Upper lobe of right lung (tissue), 1 donor: Measurements from ENCODE around the gene RAB31. TPM values are rescaled to one million over a fixed set of nuclear protein-coding genes. Genes with fewer than 3 reads are reported as not detected.
A peak's percentile ranks its signal among the peaks of the same experiment; 100 is the strongest.

Source experiments
- ATAC-seq: fragments of 200-7000 bp; cut with Tn5 transposase; one replicate; pipeline ENCODE4 v1.9.1; 2020; ENCODE audit warnings: mild to moderate bottlenecking, moderate library complexity
- DNase-seq: peaks from one replicate; pipeline ENCODE4 v3.0.0-alpha.2; 2020
- H3K27ac ChIP-seq: fragments of 200-600 bp; one replicate; pipeline ENCODE4 v1.8.0; 2022
- H3K27me3 ChIP-seq: fragments of 200-600 bp; one replicate; pipeline ENCODE4 v1.8.0; 2022; ENCODE audit warnings: mild to moderate bottlenecking
- H3K36me3 ChIP-seq: fragments of 200-600 bp; one replicate; pipeline ENCODE4 v1.8.0; 2022
- H3K4me1 ChIP-seq: fragments of 200-600 bp; one replicate; pipeline ENCODE4 v1.8.0; 2022
- H3K4me3 ChIP-seq: fragments of 200-600 bp; one replicate; pipeline ENCODE4 v1.8.0; 2022; ENCODE audit warnings: mild to moderate bottlenecking
- H3K9me3 ChIP-seq: fragments of 200-600 bp; one replicate; pipeline ENCODE4 v1.8.0; 2022
- CTCF ChIP-seq: fragments of 200-600 bp; IDR thresholded peaks from one replicate; pipeline ENCODE4 v1.8.0; 2022; ENCODE audit warnings: antibody characterized with exemption
- intact Hi-C: fragments of 100-400 bp; cut with DNase I; formaldehyde crosslinking; loops from one replicate; pipeline ENCODE4 v1.11.0; 2022
- total RNA-seq: library from RNA; stranded (reverse); fragmentation: NEBNext Ultra II Directional; extraction: Animal tissue kit (Norgen Biotek cat#: 25700); gene quantifications from one replicate; pipeline ENCODE4 v1.2.1, GENCODE V29; 2021
- donor health status: DM: no; HTN: yes; CAD: no; lungs with severe emphysema.

The RAB31 gene
- total RNA-seq, 1 donor from 2014 or later: 137 TPM

DNA sequence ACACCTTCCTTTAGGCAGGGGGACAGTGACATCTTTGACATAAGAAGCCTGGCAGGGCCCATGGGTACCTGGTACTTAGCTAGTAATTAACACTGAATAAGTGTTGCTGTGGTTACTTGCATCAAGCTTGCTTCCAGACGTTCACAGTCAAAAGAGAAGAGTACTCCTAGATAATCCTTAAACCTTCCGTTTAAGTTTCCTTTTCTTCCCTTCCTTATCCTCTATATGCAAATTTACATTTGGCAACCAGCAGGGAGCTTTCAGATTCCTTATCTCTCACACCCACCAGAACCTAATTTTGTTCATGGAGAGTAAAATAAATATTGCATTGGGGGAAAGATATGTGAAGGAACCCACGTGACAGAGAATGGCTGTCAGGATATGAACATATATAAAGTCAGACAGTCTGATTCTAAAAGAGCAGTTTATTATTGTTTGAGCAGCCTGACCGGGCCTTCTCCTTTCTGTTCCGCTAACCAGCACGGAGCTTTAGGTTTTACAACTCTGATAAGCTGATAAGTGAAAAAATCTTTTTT, 7.8 kb upstream of the RAB31 start:
- no peak for TF ChIP-seq CTCF
- intact Hi-C loops: no loop called here
- Histone ChIP-seq H3K27me3 (no peaks in the 10 kb centered on the region), H3K9me3 (no peaks in the 10 kb centered on the region), H3K4me1 (peaks cover 6% of the 10 kb centered on the region), H3K27ac (no peak overlapping the region), H3K36me3 (no peaks in the 10 kb centered on the region), H3K4me3 (no peak overlapping the region)
- no peak for DNase-seq
- no peak for ATAC-seq

DNA sequence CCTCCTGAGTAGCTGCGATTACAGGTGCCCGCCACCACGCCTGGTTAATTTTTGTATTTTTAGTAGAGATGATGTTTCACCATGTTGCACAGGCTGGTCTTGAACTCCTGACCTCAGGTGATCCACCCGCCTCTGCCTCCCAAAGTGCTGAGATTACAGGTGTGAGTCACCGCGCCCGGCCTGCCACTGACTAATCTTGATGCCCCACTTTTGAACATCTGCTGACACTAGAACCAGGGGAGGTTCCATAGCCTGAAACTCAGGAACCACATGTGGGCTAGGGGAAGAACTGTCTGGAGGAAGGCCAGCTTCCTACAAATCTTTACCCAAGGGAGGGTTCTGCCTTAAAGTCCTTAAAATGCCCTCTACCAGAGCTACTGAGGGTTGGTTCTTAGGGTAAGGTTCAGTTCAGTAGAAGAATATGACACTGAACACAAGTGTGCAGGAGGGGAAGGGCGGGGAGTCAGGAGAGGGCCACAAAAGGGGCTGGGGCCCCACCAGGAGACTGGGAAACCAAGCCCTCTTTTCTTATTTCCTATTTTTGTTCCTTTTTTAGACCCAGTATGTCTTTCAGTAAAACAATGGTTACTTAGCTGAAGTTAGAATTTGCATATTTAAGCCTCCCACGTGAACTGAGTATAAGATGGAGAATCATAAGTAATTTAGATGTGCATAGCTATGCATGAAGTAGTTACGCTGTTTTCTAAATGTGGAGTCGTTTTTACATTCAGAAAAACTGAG, 6.3 kb upstream of the RAB31 start:
- H3K9me3 ChIP-seq: no peaks in the 10 kb centered on the region
- no peak for DNase-seq
- intact Hi-C loops: no loop called here
- H3K4me3 ChIP-seq: no peak overlapping the region
- H3K4me1 ChIP-seq: peaks cover 6% of the 10 kb centered on the region
- no peaks in the 10 kb centered on the region for H3K27me3 ChIP-seq
- TF ChIP-seq CTCF: no peak
- no peaks in the 10 kb centered on the region for H3K36me3 ChIP-seq
- no peak overlapping the region for H3K27ac ChIP-seq
- ATAC-seq: peak; percentile 48

- no peak overlapping the region for H3K4me3 ChIP-seq
- H3K4me1 ChIP-seq: peaks cover 6% of the 10 kb centered on the region
- no peaks in the 10 kb centered on the region for H3K9me3 ChIP-seq
- no peak for TF ChIP-seq CTCF
- DNase-seq: no peak
- H3K36me3 ChIP-seq: no peaks in the 10 kb centered on the region
- intact Hi-C loops: no loop called here
- H3K27ac ChIP-seq: no peak overlapping the region
- H3K27me3 ChIP-seq: no peaks in the 10 kb centered on the region
- ATAC-seq: no peak
These were observed 3.6 kb upstream of the RAB31 start for GRCh38 chr18:9704233-9705118.

- Histone ChIP-seq H3K4me3 (no peak overlapping the region), H3K4me1 (peaks cover 10% of the 10 kb centered on the region)
These were observed 2.8 kb upstream of the RAB31 start for GRCh38 chr18:9705183-9705829.

More at GRCh38 chr18:9705183-9705829, 2.8 kb upstream of the RAB31 start:
- Histone ChIP-seq H3K9me3 (no peaks in the 10 kb centered on the region), H3K36me3 (no peaks in the 10 kb centered on the region), H3K27ac (no peak overlapping the region), H3K27me3 (no peaks in the 10 kb centered on the region)
- no peak for ATAC-seq
- DNase-seq: no peak
- intact Hi-C loops: no loop called here
- TF ChIP-seq CTCF: no peak
